PFSK-1 (cell line): ENCODE measurements around the gene B3GALT6.

Experiments used
- FOXP2 ChIP-seq: optimal IDR thresholded peaks from 2 replicates; pipeline ENCODE3; 2011; ENCODE audit warnings: borderline replicate concordance, control low read depth, inconsistent platforms; ENCODE audit not compliant: insufficient read depth; ENCODE audit errors: extremely low read length, extremely low read depth
- POLR2AphosphoS5 ChIP-seq: IDR thresholded peaks from 2 replicates; pipeline ENCODE4 v1.6.1; 2012; ENCODE audit warnings: low read depth, mild to moderate bottlenecking, control low read depth, low read length, moderate library complexity
- SIN3A ChIP-seq: IDR thresholded peaks from 2 replicates; pipeline ENCODE4 v1.6.1; 2012; ENCODE audit warnings: mild to moderate bottlenecking, low read length, moderate library complexity, borderline replicate concordance; ENCODE audit not compliant: insufficient read depth
- TAF1 ChIP-seq: IDR thresholded peaks from 2 replicates; pipeline ENCODE4 v1.6.1; 2012; ENCODE audit warnings: low read length, control low read depth, borderline replicate concordance; ENCODE audit not compliant: insufficient read depth
- TF ChIP-seq, protein P1 (sequence below), 2 experiments: IDR thresholded peaks; 2 replicates each; pipeline versions ENCODE4 v1.6.1 to v1.8.0; 2011 to 2012; ENCODE audit warnings: low read depth in 2 of 2, low read length in 2 of 2, control low read depth in 1 of 2, inconsistent platforms in 1 of 2, mild to moderate bottlenecking in 1 of 2, moderate library complexity in 1 of 2; ENCODE audit not compliant: insufficient read depth in 1 of 2

The B3GALT6 gene

DNA sequence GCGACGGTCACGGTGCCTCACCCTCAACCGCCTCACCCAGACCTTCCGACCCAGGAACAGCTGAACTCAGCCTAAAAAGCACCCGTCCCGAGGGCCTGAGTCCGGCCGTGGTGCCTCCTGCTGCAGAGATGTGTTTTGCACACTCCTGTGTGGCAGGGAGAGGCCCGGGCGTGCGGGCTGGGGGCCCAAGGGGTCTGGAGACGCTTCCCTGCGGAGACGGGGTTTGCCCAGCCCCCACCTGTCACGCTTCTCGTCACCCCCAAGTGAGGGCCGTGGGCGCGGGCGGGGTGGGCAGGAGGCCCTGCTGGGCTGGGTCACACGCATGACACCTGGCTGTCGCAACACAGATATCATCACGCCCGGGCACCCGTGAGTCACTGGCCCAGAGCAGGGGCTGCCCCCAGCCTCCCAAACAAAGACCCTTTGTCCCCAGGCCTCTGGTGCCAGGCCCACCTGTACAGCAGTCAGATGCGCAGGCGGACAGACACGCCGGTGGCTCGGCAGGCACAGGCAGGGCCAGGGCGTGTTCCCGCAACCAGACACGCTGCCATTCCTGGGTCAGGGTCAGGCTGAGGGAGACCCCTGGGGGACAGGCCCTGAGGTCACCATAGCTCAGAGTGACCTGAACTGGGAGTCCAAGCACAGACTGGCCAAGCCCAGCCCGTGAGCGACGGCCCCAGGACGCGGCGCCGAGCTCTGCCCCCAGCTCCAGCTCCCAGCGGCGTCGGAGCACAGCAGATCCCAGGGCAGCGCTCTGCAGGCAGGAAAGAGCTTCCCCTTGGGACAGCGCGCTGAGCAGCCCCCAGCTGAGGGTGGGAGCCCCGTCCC, 6.1 kb downstream of the B3GALT6 start:
- TF ChIP-seq SIN3A (no peak), POLR2AphosphoS5 (no peak), TAF1 (no peak), FOXP2 (no peak)
- TF ChIP-seq, protein P1, sequence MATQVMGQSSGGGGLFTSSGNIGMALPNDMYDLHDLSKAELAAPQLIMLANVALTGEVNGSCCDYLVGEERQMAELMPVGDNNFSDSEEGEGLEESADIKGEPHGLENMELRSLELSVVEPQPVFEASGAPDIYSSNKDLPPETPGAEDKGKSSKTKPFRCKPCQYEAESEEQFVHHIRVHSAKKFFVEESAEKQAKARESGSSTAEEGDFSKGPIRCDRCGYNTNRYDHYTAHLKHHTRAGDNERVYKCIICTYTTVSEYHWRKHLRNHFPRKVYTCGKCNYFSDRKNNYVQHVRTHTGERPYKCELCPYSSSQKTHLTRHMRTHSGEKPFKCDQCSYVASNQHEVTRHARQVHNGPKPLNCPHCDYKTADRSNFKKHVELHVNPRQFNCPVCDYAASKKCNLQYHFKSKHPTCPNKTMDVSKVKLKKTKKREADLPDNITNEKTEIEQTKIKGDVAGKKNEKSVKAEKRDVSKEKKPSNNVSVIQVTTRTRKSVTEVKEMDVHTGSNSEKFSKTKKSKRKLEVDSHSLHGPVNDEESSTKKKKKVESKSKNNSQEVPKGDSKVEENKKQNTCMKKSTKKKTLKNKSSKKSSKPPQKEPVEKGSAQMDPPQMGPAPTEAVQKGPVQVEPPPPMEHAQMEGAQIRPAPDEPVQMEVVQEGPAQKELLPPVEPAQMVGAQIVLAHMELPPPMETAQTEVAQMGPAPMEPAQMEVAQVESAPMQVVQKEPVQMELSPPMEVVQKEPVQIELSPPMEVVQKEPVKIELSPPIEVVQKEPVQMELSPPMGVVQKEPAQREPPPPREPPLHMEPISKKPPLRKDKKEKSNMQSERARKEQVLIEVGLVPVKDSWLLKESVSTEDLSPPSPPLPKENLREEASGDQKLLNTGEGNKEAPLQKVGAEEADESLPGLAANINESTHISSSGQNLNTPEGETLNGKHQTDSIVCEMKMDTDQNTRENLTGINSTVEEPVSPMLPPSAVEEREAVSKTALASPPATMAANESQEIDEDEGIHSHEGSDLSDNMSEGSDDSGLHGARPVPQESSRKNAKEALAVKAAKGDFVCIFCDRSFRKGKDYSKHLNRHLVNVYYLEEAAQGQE (IDR thresholded peaks at IDR 0.05; ENCODE audit: insufficient read depth in 1 of 2, low read depth in 2 of 2, low read length in 2 of 2), result no peak

DNA sequence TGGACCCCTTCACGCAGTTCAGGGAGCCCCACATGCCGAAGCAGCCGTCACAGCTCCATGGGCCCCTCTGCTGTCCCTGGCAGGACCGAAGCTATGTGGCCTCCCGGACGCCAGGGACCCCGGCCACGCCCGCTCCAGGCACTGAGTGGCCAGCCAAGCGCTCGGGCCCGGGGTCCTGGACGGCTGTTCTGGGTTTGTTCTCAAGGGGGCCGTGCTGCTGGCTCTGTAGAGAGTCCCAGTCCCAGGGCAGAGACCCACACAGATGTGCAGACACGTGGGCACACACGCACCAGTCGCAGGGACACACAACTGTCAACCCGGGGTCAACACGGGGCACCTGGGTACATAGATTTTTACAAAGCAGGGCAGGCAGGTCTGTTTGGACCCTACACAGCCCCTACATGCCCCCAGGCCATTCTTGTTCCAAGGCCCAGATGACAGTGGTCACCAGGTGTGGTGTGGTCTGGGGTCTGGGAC, 6.7 kb downstream of the B3GALT6 start:
- no peak for TF ChIP-seq SIN3A

DNA sequence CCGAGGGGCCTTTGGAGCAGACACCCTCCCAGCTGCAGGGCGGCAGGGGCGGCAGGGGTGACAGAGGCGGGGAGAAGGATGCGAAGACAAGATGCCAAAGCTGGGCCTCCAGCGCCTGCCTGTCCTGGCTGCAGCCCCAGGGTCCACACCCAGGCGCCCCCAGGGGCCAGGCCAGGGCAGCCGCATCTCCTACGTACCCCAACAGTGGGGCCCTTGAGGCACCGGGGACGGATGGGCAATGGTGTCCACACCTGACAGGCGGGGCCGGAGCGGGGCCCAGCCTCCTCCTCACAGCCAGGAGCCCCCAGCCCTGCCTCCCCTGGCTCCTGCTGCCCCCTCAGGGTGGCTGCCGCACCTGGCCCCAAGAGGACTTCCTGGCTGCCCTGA, 7.2 kb downstream of the B3GALT6 start:
- TF ChIP-seq FOXP2 (no peak), TAF1 (no peak), POLR2AphosphoS5 (no peak), SIN3A (no peak)
- TF ChIP-seq, protein P1 (IDR thresholded peaks at IDR 0.05; ENCODE audit: insufficient read depth in 1 of 2, low read depth in 2 of 2, low read length in 2 of 2), result no peak

DNA sequence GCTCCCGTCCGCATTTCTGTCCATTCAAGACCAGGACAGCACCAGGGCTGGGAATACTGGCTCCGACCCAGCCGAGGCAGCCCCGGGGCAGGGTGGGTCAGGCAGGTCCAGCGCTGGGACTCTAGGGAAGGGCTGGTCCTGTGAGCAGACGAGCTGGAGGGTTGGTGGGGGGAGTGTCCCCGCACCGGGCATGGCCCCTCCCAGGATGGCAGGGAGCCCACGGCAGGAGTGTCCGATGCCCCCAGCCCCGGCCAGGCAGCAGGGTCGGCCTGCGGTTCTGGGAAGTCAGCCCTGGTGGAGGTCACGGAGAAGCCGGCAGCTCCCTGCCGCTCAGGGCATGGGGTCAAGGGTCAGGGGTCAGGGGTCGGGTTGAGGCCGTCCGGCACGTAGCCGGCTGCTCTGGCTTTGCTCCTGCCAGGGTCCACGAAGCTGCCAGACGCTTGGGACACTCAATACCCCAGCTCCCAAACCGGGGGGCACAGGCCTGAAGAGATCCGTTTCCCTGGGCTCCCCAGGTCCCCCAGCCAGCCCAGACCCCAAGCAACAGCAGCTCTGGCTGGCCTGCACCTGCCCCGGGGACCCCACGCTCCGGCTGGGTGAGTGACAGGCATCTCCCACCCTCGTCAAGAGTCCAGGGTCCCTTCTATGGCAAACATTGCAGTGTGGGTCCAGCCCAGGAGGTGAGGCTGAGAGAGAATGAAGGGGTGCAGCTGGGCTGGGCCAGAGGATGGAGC, 7.7 kb downstream of the B3GALT6 start:
- no peak for TF ChIP-seq SIN3A
- no peak for TF ChIP-seq FOXP2
- no peak for TF ChIP-seq TAF1
- TF ChIP-seq, protein P1 (IDR thresholded peaks at IDR 0.05; ENCODE audit: insufficient read depth in 1 of 2, low read depth in 2 of 2, low read length in 2 of 2), result no peak

DNA sequence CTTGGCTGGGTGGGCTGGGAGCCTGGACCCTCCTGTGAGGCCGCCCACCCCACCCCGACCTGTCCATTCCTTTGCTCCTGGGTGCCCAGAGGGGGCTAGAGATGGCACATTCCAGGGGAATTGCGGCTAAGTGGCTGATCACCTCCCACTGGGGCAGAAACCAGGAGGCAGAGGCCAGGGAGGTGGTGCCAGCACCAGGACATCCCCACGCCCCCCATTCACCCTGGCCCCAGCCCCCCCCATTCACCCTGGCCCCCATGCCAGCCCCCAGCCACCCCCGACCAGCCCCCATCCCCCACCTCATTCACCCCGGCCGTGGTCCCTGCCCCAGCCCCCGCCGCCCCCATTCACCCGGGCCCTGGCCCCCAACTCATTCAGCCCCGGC, 8.3 kb downstream of the B3GALT6 start:
- TF ChIP-seq FOXP2, result no peak
- no peak for TF ChIP-seq TAF1
- TF ChIP-seq, protein P1 (IDR thresholded peaks at IDR 0.05; ENCODE audit: insufficient read depth in 1 of 2, low read depth in 2 of 2, low read length in 2 of 2), result no peak
- TF ChIP-seq POLR2AphosphoS5, result no peak
- no peak for TF ChIP-seq SIN3A
